Lung (tissue), 12 donors: ENCODE results near the gene PLSCR1. TPM values are rescaled to one million over a fixed set of nuclear protein-coding genes. Genes with fewer than 3 reads are reported as not detected.

ENCODE experiments used
- ATAC-seq: fragments of 200-7000 bp; cut with Tn5 transposase; one replicate; pipeline ENCODE4 v1.9.1; 2020; ENCODE audit warnings: moderate number of reproducible peaks; ENCODE audit not compliant: insufficient read depth, low FRiP score
- DNase-seq, 3 donors: peaks; one replicate each; pipeline ENCODE4 v3.0.0-alpha.2; 2013 to 2017
- H3K27ac ChIP-seq, 2 donors: one replicate each; pipeline ENCODE4 v1.5.1; 2013; ENCODE audit warnings: mild to moderate bottlenecking in 2 of 2, moderate library complexity in 2 of 2, control low read depth in 1 of 2, inconsistent platforms in 1 of 2, low read depth in 1 of 2, low read length in 1 of 2
- H3K27me3 ChIP-seq, 3 donors: one replicate each; pipeline ENCODE4 v1.5.1; 2013; ENCODE audit warnings: low read length in 2 of 3; ENCODE audit not compliant: control insufficient read depth in 3 of 3, insufficient read depth in 3 of 3
- H3K36me3 ChIP-seq, 4 donors: one replicate each; pipeline ENCODE4 v1.5.1; 2013; ENCODE audit warnings: low read length in 4 of 4, mild to moderate bottlenecking in 1 of 4, moderate library complexity in 1 of 4; ENCODE audit not compliant: control insufficient read depth in 4 of 4, insufficient read depth in 4 of 4
- H3K4me1 ChIP-seq, 5 donors: one replicate each; pipeline ENCODE4 v1.5.1; 2013; ENCODE audit warnings: low read length in 5 of 5, mild to moderate bottlenecking in 2 of 5, moderate library complexity in 1 of 5; ENCODE audit not compliant: control insufficient read depth in 5 of 5, insufficient read depth in 5 of 5
- H3K4me3 ChIP-seq: one replicate; pipeline ENCODE4 v1.5.1; 2013; ENCODE audit warnings: mild to moderate bottlenecking, control low read depth, moderate library complexity
- H3K9ac ChIP-seq, 2 donors: one replicate each; pipeline ENCODE4 v1.5.1; 2013; ENCODE audit warnings: low read length in 2 of 2, control low read depth in 1 of 2; ENCODE audit not compliant: insufficient read depth in 1 of 2
- H3K9me3 ChIP-seq, 4 donors: one replicate each; pipeline ENCODE4 v1.5.1; 2013; ENCODE audit warnings: low read length in 3 of 4, mild to moderate bottlenecking in 1 of 4, moderate library complexity in 1 of 4; ENCODE audit not compliant: control insufficient read depth in 4 of 4, insufficient read depth in 3 of 4
- CTCF ChIP-seq: IDR thresholded peaks from 2 replicates; pipeline ENCODE4 v1.5.1; 2012; ENCODE audit warnings: mild to moderate bottlenecking; ENCODE audit errors: control extremely low read depth, extremely low read depth
- WGBS, 2 donors: extraction: QIAGEN DNeasy Blood & Tissue Kit; methylation state at CpG; one replicate each; pipeline ENCODE4 v1.1.7; 2013; 5-methylcytosine and 5-hydroxymethylcytosine counted together
- polyA plus RNA-seq, 2 donors: library from polyadenylated mRNA; stranded (reverse); fragments of 200-250 nt; gene quantifications; one replicate each; pipeline ENCODE4 v1.2.1, GENCODE V29; 2013
- total RNA-seq, 2 donors: library from RNA; depleted of rRNA in 1 of 2; stranded (reverse); fragments of >200 nt in 1 of 2; gene quantifications; one replicate each; pipeline ENCODE4 v1.2.1, GENCODE V29; 2014 to 2021
- donor health status: control.
- donor health status: control.
- donor health status: Bipolar disorder and iron deficiency.
- donor health status: healthy.
- donor health status: DM: yes; HTN: yes; CAD: no.

PLSCR1 gene
- total and polyA plus RNA-seq, 4 donors = 38.6 to 211 (median 108) TPM

GRCh38 chr3:146550070-146550615 lies 5.7 kb upstream of the PLSCR1 start:
- TF ChIP-seq CTCF = no peak
- ATAC-seq = no peak
- Histone ChIP-seq H3K9me3 (no peaks in the 10 kb centered on the region), H3K4me1 (peaks cover 0 to 3% (median 1%) of the 10 kb centered on the region in 5 donors), H3K27me3 (no peaks in the 10 kb centered on the region), H3K36me3 (no peaks in the 10 kb centered on the region), H3K27ac (no peak overlapping the region), H3K9ac (no peak overlapping the region), H3K4me3 (no peak overlapping the region)
- no peak for DNase-seq

DNA sequence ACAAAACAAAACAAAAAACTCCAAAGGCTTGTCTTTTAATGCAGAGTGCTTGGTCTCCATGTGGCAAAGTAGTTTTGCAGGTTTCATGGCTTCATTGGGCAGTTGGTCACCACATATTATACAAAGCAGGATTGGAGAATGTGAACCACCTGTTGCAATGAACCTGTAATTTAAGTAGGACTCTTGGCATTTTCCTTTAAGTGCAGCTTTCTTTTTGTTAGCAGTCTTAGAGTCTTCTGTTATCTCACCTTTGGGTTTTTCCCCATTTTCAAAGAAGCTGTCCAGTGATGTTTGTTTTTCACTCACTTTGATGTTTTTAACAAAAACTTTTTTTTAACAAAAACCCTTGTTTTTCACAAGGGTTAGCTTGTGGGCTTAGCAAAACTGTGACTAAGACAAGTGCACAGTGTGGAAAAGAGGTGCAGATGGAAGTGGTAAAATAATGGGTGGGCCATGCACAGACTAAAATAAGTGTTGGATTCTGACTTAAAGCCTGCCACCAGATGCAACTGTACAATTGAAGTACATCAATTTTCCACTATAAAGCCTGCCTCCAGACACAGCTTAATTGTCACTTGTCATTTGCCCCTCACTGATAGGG lies 2.9 kb upstream of the PLSCR1 start:
- no peaks in the 10 kb centered on the region for H3K9me3 ChIP-seq
- TF ChIP-seq CTCF = no peak
- no peaks in the 10 kb centered on the region for H3K36me3 ChIP-seq
- ATAC-seq (no peak), DNase-seq (no peak)
- no peak overlapping the region for H3K27ac ChIP-seq
- H3K9ac ChIP-seq = no peak overlapping the region
- H3K27me3 ChIP-seq = no peaks in the 10 kb centered on the region
- H3K4me1 ChIP-seq = peaks cover 0 to 17% (median 5%) of the 10 kb centered on the region in 5 donors
- no peak overlapping the region for H3K4me3 ChIP-seq

GRCh38 chr3:146546366-146546965 lies 2.1 kb upstream of the PLSCR1 start:
- no peaks in the 10 kb centered on the region for H3K27me3 ChIP-seq
- DNase-seq (no peak), ATAC-seq (no peak)
- no peaks in the 10 kb centered on the region for H3K9me3 ChIP-seq
- 80 to 91% methylated on average over 1 of the region's 1 CpG for whole genome bisulfite sequencing, 2 donors
- no peak overlapping the region for H3K9ac ChIP-seq
- H3K4me3 ChIP-seq = no peak overlapping the region
- H3K27ac ChIP-seq = no peak overlapping the region
- H3K4me1 ChIP-seq = peaks cover 0 to 25% (median 5%) of the 10 kb centered on the region in 5 donors
- no peak for TF ChIP-seq CTCF
- no peaks in the 10 kb centered on the region for H3K36me3 ChIP-seq
